NCI-H2081 treated with DMSO at 0.1 percent for 48 hours (cell line): Measurements from ENCODE around the gene DOCK1.

Source experiments
- DNase-seq: peaks from one replicate; lab custom pipeline; 2025; lab: John Stamatoyannopoulos, UW

DOCK1 gene

DNA sequence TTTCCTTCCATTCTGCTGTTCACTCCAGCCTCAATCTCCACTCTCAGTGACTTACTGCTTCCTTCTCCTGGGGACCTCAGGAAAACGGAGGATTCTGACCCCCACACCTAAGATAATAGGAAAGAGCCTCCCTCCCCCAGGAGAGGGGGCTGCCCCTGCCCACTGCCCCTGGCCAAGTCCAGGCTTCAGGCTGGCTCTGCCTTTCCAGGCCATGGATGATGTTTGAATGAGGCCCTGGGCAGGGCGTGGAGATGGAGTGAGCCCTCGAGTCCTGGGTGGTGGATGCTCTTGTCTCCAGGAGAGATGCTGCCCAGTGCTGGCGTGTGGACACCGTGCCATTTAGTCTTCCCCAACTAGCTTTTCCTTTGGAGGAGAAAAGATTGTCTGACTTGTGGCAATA, 184.2 kb downstream of the DOCK1 start:
- DNase-seq = no peak

DNA sequence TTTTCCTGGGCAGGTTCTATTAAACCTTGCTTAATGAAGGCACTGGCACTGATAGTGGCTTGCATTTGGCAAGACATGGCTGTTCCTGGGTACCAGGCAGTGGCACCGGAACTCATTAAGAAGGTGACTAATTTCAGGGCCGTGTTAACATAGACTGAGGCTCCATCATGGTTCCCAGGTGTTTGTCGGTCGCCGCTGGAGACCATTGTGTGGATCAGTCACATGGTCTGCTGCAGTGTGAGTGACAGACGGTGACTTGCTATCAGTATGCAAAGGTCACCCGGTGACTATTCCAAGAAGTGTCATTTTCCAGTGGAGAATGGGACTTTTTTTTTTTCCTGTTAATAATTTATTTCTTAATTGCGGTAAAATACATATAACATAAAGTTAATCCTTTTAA, 184.9 kb downstream of the DOCK1 start:
- no peak for DNase-seq

DNA sequence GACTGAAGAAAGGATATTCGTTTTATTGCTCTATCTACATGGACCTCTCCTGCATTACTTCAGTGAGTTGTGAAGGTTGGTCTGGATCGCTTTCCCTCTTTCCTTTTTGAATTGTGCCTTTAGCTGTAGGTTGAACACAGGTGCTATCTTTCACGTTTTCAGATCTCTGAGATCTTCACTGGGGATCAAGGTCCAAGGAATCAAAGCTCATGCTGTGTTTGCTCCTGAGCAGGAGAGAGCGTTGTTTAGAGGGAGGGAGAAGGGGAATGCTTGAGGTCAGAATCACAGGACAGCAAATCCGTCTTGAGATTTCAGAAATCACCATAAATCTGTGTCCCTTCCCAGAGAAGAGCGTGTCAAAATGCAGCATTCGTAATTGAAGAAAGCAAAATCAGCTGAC, 186.1 kb downstream of the DOCK1 start:
- no peak for DNase-seq

DNA sequence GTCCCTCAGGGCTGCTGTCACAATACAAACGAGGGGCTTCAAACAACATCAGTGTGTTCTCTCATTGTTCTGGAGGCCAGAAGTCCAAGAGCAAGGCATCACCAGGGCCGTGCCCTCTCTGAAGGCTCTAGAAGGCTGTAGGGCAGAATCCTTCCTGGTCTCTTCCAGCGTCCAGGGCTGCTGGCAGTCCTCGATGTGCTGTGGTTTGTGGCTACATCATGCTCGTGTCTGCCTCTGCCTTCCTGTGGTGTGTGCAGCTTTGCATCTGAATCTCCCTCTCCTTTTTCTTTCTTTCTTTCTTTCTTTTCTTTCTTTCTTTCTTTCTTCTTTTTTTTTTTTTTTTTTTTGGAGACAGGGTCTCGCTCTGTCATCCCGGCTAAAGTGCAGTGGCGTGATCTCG, 187.7 kb downstream of the DOCK1 start:
- no peak for DNase-seq

DNA sequence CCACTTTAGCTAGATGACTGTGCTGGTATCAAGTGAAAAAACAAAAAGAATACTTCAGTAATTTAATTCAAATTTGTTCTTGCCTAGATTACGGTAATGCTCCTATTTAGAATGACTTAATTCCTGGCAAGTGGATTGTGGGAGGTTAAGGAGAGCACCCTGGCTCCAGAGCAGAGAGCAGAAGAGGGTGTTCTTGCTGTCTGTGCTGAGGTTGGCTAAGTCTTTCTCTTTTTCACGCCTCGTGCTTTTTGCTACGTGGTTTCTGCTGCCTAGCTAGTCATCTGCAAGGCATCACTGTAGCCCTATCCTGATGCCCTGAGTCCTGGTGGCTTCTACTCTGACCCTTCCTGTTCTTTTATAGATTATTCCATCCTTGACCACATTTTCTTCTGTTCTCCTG, 189.8 kb downstream of the DOCK1 start:
- DNase-seq = no peak

DNA sequence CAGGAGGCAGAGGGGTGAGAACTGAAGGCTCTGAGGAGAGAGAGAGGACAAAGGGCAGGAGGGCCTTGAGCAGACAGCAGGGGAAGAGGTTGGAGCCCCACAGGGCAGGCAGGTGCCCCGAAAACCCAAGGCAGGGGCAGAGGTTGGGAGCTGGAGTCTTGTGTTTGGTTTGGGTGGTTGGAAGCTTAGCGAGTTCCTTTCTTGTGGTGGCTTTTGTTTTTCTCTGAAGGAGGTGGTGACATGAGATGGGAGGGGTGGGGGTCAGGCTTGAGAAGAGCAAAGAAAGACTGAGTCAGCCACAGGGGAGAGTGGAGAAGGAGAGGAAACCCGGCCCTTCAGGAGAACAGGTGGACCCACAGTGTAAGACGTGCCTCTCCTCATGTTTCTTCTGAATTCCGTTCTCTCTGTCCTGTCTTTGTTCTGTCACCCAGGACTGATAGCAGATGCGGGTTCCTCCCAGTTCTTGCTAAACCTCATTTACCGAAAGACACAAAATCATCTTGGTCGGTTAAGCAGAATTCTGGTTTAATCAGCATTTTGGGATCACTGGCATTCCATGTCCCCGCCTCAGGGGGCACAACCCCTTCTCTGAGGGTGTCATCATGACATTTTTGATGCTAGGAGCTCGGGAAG, 195.9 kb downstream of the DOCK1 start:
- DNase-seq = no peak

DNA sequence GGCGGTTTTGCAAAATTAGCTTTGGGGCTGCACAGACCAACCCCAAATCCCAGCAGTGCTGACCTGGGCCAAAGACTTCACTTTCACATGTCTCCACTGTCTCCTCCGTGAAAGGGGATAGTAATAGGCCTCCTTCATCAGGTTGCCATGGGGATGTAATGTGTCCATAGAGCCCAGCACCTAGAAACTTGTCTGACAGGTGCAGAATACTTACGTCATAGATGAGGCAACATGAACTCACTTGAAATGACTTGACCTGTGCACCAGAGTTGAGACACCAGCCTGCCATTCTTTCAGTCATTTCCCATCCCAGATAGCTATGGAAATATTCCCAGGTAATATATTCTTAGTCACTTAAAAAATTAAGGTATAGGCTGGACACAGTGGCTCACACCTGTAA, 196.9 kb downstream of the DOCK1 start:
- DNase-seq = no peak

DNA sequence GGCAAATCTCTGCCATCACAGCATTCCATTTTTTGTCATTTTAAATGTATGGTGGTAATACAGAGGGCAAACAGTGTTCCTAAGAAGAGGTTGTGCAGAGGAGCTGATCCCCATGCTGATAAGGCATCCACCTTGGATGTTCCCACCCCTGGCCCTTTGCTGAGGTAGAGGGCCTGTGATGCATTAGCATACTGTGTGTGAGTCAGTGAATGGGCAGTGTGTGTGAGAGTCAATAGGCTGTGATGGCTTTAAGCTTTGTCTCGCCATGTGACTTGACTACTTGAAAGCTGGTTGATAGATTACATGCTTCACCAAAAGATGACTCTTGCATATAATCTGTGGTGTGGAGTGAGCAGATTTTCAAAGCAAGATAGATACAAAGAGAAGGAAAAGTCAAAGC, 209.9 kb downstream of the DOCK1 start:
- no peak for DNase-seq

DNA sequence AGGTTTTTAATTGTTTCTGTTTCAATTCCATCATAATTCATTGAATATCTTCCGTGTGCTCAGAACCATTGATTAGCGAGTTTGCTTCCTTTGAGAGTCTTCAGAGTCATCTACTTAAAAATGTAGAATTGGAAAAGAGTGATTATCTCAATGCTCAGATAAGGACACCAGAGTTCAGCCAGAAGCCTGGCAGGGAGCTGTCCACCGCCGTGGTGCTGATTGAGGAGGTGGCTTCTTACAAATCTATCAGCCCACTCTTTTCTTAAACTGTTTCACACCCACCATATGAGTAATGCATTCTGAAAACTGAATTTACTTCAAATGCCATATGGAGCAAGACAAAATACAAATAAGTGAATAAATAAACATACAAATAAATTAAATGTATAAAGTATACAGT, 211.9 kb downstream of the DOCK1 start:
- no peak for DNase-seq

DNA sequence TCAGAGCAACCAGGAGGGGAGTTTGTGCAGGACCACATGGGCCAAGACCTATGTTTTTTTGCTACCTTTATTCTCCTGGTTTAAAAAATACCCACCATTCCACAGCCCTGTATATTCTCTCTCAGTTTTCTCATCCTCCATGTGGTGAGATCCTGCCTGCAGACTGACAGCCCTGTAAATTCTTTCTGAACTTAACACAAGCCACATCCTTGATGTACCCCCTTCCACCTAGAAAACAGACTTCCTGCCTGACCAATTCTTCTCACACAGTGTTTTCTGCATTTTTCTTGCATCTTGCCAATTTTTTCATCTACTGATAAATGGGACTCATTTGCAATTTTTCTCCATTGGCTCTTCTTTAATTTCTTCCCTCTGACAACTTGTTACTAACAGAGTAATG, 212.8 kb downstream of the DOCK1 start:
- no peak for DNase-seq

DNA sequence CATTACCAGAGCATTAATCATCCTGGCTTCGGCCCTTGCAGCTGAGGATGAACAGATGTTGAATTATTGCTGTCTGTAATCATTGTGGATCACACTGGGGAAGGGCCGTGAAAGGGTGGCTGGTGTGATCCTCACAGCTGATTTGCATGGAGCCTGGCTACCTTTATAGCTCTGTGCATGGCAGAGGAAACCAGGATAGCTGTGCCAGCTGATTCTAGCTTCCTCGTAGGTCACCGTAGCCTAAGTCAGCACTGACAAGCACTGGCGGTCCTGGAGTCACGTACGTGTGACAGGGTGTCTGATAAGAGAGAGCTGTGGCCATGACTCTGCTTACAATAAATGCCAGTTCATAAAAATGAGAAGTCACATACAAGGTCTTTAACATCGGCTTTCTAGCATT, 214.7 kb downstream of the DOCK1 start:
- no peak for DNase-seq

DNA sequence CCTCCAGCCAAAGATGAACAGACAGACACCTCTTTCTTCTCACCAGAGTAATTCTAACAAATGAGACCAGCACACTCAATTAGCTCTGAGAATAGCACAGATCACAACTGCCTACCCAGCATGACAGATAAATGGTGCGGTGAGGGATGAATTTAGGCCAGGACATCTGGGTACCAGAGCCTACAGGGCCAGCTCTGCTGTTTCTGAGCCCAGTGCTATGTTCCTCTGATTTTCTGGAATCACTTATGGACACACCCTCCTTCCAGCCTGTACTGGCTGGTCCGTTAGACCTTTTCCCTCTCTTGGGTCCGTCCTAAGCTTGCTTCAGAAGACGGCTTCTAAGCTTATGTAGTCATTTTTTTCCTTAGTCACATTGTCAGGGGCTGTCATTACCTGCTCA, 217.6 kb downstream of the DOCK1 start:
- DNase-seq = no peak

DNA sequence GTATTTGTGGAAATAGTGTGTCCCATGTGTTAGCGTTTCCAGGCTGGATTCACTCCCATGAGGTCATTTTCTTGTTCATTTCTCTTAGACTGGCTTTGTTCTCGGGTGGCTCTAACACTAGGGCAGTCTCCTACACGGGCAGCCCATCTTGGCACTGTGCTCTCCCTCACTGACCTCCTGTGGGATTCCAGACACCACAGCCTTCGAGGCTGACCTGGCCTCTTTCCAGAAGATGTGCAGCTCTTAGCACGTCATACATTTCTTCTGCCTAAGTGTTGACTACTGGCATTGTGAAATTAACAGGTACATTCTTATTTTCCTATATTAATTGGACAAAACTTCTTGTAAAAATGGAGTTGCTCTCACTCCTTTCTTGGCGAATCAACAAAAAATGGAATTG, 218.4 kb downstream of the DOCK1 start:
- no peak for DNase-seq

DNA sequence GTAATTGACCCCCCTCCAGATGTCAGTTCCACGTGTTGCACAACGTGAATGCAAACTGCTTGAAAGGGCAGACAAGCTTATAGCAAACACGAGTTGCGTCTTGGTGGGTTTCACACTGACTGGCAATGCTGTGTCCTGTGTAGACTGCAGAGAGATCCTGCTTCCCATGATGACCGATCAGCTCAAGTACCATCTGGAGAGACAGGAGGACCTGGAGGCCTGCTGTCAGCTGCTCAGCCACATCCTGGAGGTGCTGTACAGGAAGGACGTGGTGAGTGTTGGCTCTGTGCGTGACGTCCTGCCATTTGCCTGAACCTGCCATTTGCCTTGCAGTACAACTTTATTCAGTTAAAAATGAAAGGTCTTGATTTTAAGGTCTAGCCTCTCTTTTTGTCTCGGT, 220.1 kb downstream of the DOCK1 start:
- DNase-seq = no peak

DNA sequence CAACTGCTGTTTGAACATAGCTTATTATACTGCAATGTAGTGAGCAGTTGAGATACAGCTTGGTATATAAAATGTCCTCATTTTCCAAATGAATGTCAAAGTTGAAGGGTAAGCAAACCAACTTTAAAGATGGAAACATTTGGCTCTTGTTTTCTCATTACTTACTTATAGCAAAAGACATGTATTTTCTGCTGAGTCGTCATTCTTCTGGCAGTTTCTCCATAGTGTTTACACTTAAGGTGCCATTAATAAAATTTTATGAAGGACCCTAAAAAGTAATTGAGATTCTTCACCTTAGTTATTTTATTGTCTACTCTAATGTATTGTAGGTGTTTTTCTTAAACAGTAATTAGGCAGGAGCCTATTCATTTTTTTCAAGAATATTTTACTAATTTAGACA, 222.6 kb downstream of the DOCK1 start:
- no peak for DNase-seq

DNA sequence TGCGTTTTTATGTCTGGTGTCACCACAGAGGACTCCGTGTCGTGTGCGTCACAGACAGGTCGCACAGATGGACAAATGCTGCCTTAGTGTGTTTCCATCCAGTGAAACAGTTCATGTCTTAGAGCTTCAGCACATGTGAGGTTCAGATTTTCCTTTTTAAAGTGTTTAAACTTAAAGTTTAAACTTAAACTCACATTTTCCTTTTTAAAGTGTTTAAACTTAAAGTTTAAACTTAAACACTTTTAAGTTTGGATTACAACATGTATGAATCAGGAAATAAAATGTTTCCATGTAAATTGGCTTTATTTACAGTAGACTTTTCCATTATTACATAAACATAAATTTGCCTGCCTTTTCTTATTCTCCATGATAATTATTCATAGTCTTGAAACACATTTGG, 223.9 kb downstream of the DOCK1 start:
- DNase-seq = no peak

DNA sequence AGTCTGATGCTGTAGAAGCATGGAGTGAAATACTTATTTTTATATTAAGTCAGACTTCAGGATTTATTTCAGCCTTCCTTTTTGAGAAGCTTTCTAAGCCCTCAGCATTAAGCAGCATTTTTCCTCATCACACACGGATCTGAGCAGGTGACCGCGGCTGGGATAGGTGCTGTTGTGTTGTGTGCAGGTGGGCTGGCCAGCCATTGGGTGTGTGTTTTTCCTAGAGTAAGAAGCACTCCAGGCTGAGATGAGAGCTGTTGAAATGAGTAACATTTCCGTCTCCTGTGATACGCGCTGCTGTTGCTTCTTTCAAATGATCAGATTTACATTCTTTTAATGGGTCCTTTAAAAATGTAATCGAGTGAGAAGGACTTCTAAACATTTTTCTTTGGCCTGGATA, 227.2 kb downstream of the DOCK1 start:
- no peak for DNase-seq

DNA sequence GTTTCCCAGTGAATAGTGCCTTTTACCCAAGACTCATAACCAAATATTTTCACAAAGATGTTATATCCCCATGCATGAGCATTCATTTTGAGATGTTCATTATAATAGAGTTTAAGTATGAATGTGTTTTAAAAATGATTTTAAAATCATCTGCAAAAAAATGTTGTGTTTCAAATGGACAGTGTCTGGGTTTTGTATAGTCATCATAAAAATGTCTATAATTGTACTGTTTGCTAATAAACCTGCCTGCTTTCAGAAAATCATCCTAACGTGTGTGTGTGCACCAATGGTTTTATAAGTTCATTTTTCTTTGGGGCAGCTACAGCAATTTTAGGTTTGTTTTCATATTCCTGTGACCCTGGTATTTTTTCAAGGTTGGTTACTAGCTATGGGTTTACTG, 228.0 kb downstream of the DOCK1 start:
- DNase-seq = no peak

DNA sequence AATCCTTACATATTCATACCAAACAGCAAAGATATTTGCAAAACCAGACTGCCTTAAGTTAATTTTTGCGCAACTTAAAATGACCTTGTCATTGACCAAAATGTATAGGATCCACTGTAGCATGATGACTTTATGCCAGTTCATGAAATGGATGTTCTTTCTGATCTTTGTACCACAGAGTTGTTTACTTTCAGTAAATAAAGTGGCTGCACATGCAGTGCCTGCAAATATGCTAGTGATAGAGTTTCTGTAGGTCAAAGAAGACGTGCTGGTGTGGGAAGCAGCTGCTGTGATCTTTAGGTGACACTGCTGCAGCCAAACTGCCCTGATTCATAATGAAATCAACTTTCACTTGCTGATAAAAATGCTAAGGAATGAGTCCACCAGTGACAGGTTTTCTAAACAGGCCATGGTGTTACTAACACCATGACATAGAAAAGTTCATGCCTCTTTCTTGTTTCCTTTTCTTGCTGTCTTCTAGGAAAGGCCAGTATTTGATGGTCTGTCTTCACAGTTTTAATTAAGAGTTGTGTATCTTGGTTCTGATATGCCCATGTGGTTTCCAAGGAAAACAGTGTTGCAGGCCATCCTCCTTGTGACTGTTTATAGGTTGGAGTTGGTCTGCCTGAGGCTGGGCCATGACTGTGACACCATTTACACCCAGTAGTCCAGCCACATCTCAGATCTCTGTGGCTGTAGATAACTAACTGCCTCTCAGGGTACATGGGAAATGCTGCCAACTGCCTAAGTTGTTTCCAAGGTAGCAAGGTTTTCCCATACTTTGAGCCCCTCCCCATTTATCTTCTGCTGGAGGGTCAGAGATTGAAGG, 228.7 kb downstream of the DOCK1 start:
- no peak for DNase-seq

DNA sequence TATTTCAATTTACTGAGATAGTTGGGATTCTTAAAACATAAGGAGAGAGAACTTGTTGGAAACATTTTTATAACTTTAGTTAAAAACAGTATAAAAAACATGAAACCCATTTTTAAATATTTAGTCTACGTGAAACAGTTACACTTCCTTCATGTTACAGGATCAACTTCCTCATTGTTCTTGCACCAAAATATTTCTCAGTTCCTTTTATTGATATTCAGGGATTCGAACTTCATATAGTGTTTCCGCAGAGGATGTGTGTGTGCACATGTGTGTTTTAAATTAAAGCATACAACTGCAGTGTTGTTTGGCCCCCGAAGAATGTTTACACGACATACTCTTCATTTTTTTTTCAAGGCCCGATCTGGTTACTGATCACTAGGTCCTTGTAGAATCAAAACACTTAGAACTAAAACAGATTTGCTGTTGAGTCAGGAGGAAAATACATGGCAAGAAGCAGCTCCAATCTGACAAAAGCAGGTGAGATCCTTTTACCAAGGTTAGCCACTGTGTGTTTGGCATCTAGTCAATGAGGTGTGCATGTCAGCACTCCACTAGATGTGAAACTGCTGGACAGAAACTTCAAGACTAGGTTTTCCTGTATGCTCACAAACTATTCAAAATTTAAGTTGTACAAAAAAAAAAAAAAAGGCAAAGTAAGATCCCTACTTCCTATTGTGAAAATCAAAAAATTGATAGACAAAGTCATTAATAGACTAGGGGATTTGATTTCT, 230.8 kb downstream of the DOCK1 start:
- no peak for DNase-seq

DNA sequence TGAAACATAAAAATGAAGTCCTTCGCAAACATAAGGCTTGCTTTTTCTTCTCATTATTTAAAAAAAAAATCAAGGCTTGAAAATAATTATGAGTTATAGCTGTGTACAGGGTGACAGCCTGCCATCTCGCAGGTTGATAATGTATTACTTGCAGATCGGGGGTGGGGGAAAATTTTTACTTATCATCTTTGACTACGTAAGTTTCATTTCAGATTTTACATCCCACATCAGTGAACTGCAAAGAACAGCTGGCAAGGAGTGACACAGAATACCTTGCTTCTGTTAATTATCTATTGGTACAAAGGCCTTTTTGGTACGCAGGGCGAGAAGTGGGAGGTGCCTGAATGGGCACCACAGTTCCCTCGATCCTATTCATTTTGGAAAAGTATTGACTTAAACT, 232.2 kb downstream of the DOCK1 start:
- DNase-seq = no peak

DNA sequence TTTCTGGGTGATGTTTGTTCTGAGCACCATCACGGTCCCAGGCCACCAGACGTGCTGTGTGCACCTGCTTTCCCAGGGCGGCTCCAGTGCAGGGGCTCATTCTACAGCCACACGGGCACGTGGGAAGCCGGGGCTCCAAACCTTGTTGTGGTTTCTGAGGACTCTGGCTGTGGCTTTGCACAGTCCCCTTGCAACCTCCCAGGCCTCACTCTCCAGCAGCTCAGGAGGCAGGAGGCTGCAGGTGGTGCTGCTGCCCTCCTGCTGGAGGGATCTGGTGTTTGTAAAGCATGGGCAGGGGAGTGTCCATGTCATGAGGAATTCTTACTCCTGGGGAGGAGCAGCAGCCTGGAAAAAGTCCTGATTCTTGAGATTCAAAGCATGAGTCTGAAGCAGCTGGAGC, 236.9 kb downstream of the DOCK1 start:
- DNase-seq = no peak

DNA sequence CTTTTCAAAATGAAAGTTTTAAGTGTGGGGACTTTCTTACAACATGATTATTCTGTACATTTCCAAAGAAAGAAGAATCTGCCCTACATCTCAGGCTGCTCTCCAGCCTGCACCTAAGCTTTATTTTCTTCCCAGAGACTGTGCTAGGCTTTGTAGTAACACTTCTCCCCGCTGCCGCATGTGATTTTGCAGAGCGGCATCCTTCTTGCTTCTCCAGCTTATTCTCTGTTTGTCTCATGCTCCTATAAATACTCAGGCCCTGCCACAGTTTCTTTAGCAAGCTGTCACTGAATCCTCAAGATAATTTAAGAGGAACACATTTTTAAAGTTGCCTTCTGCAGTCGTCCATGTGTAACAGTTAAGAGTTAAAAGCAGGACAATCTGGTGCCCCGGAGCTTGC, 237.6 kb downstream of the DOCK1 start:
- no peak for DNase-seq
